ENCODE measurements around the gene KREMEN2.

KREMEN2 gene

DNA sequence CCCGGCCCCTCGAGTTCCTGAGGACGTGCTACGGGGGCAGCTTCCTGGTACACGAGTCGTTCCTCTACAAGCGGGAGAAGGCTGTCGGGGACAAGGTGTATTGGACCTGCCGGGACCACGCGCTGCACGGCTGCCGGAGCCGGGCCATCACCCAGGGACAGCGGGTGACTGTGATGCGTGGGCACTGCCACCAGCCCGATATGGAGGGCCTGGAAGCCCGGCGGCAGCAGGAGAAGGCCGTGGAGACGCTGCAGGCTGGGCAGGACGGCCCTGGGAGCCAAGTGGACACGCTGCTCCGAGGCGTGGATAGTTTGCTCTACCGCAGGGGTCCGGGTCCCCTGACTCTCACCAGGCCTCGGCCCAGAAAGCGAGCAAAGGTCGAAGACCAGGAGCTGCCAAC, 30.9 kb upstream of the KREMEN2 start:
- TF ChIP-seq, protein P1, sequence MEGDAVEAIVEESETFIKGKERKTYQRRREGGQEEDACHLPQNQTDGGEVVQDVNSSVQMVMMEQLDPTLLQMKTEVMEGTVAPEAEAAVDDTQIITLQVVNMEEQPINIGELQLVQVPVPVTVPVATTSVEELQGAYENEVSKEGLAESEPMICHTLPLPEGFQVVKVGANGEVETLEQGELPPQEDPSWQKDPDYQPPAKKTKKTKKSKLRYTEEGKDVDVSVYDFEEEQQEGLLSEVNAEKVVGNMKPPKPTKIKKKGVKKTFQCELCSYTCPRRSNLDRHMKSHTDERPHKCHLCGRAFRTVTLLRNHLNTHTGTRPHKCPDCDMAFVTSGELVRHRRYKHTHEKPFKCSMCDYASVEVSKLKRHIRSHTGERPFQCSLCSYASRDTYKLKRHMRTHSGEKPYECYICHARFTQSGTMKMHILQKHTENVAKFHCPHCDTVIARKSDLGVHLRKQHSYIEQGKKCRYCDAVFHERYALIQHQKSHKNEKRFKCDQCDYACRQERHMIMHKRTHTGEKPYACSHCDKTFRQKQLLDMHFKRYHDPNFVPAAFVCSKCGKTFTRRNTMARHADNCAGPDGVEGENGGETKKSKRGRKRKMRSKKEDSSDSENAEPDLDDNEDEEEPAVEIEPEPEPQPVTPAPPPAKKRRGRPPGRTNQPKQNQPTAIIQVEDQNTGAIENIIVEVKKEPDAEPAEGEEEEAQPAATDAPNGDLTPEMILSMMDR (IDR thresholded peaks at IDR 0.05; ENCODE audit: low read length, missing control alignments) = no peak
- DNase-seq (ENCODE audit: low read depth) = no peak
- no peak overlapping the region for H3K4me3 ChIP-seq (replicated peaks; ENCODE audit: low read depth, low read length)

DNA sequence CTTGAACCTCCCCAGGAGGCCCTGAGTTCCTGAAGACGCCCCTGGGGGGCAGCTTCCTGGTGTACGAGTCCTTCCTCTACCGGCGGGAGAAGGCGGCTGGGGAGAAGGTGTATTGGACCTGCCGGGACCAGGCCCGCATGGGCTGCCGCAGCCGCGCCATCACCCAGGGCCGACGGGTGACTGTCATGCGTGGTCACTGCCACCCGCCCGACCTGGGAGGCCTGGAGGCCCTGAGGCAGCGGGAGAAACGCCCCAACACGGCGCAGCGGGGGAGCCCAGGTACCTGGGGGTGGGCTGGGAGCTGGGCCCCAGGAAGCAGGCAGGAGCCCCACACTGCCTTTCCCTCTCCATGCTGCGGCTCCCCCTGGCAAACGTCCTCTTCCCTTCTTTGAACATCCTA, 30.4 kb upstream of the KREMEN2 start:
- no peak overlapping the region for H3K4me3 ChIP-seq (replicated peaks; ENCODE audit: low read depth, low read length)
- no peak for DNase-seq (ENCODE audit: low read depth)
- TF ChIP-seq, protein P1 (IDR thresholded peaks at IDR 0.05; ENCODE audit: low read length, missing control alignments) = no peak

DNA sequence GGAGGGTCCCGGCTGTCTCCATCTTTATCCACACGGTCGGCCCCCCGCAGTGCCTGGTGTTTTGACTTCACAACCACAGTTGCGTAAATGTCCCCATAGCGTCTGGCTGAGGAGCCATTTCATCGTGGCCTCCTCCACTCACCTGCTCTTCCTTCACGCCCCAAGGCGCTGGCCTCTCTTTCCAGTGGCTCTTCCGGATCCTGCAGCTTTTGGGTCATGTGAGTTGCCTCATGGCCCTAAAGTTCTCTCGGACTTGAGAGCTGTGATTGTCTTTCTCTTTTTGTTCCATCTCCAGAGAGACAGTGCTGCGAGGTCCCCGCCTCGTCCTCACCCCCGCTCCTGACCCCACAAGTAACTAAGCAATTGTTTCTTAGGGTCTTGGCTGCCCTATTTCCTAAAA, 29.6 kb upstream of the KREMEN2 start:
- H3K4me3 ChIP-seq (replicated peaks; ENCODE audit: low read depth, low read length) = no peak overlapping the region
- no peak for DNase-seq (ENCODE audit: low read depth)
- TF ChIP-seq, protein P1 (IDR thresholded peaks at IDR 0.05; ENCODE audit: low read length, missing control alignments) = no peak

DNA sequence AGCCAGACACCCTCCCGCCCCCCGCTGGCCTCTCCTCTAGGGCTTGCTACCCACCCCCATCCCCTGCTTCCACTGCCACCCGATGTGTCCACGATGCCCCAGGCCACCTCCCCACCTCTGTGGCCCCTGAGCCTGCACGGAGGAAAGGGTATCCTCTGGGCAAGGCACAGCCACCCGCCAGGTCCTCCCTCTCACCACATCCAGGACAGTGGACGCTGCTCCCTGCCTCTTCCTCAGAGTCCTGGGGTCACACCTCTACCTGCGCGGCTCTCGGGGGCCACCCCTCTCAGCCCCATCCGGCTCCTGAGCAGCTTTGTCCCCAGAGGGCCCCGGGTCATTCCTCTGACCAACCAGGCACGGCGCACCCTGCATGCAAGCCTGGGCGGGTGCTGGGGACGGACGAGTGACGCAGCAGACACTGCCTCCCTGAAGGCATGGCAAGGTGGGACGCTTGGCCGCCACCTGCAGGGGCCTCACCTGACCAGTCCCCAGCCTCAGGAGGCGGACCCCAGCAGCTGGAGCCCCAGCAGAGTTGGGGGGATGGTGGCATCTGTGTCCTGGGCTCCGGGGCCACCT, 27.6 kb upstream of the KREMEN2 start:
- no peak for DNase-seq (ENCODE audit: low read depth)
- TF ChIP-seq, protein P1 (IDR thresholded peaks at IDR 0.05; ENCODE audit: low read length, missing control alignments) = no peak
- no peak overlapping the region for H3K4me3 ChIP-seq (replicated peaks; ENCODE audit: low read depth, low read length)

DNA sequence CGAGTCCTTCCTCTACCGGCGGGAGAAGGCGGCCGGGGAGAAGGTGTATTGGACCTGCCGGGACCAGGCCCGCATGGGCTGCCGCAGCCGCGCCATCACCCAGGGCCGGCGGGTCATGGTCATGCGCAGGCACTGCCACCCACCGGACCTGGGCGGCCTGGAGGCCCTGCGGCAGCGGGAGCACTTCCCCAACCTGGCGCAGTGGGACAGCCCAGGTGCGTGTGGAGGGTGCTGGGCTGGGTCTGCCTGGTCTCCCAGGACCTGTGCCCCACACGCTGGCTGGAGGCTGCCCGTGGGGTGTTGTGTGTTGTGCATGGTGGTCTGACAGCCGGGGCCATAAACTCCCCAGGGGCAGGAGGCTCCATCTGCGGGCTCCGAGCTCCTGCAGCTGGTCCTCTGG, 26.9 kb upstream of the KREMEN2 start:
- TF ChIP-seq, protein P1 (IDR thresholded peaks at IDR 0.05; ENCODE audit: low read length, missing control alignments) = no peak
- no peak overlapping the region for H3K4me3 ChIP-seq (replicated peaks; ENCODE audit: low read depth, low read length)
- no peak for DNase-seq (ENCODE audit: low read depth)

DNA sequence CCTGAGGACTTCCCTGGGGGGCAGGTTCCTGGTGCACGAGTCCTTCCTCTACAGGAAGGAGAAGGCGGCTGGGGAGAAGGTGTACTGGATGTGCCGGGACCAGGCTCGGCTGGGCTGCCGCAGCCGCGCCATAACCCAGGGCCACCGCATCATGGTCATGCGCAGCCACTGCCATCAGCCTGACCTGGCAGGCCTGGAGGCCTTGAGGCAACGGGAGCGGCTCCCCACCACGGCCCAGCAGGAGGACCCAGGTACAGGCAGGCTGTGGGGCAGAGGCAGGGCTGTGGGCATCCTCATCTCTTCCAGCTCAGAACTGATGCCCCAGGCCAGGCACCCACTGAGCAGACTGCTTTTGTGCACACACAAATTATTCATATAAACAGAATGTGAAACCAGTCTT, 25.9 kb upstream of the KREMEN2 start:
- TF ChIP-seq, protein P1 (IDR thresholded peaks at IDR 0.05; ENCODE audit: low read length, missing control alignments) = no peak
- no peak for DNase-seq (ENCODE audit: low read depth)
- no peak overlapping the region for H3K4me3 ChIP-seq (replicated peaks; ENCODE audit: low read depth, low read length)

DNA sequence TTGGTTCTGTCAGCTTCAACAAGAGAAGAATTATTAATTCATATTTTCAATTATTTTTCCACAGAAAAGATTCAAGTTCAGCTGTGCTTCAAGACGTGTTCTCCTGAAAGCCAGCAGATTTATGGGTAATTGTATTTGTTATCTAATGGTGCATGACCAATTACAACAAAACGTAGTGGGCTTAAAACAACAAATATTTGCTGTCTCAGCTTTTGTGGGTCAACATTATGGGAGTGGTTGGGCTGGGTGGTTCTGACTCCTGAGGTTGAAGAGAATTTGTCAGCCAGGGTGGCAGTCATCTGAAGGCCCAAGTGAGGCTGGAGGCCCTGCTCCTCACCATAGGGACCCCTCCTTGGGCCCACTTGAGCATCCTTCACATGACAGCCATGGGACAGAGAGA, 24.1 kb upstream of the KREMEN2 start:
- H3K4me3 ChIP-seq (replicated peaks; ENCODE audit: low read depth, low read length) = no peak overlapping the region
- TF ChIP-seq, protein P1 (IDR thresholded peaks at IDR 0.05; ENCODE audit: low read length, missing control alignments) = no peak
- DNase-seq (ENCODE audit: low read depth) = no peak

Data from fibroblast of pulmonary artery (primary cell).